Kidney epithelial cell (primary cell): ENCODE data around the gene HOXA2. TPM values are rescaled to one million over a fixed set of nuclear protein-coding genes. Genes with fewer than 3 reads are reported as not detected.

Source experiments
- DNase-seq: peaks from one replicate; pipeline ENCODE4 v3.0.0-alpha.2; 2010; ENCODE audit warnings: low read depth
- H3K27me3 ChIP-seq: 2 replicates; pipeline ENCODE4 v1.6.0; 2011; ENCODE audit warnings: low read length; ENCODE audit not compliant: control insufficient read depth, insufficient read depth
- H3K36me3 ChIP-seq: 2 replicates; pipeline ENCODE4 v1.5.1; 2011; ENCODE audit warnings: low read length; ENCODE audit not compliant: control insufficient read depth, insufficient read depth
- H3K4me3 ChIP-seq: 2 replicates; pipeline ENCODE4 v1.5.1; 2011; ENCODE audit warnings: low read depth, mild to moderate bottlenecking, control low read depth, low read length
- total RNA-seq: library from RNA; depleted of rRNA; stranded (reverse); fragments of >200 nt; gene quantifications from 2 replicates; pipeline ENCODE4 v1.2.3, GENCODE V29; 2015
- TF ChIP-seq, protein P1 (sequence below): IDR thresholded peaks from 2 replicates; pipeline ENCODE4 v1.5.1; 2011; ENCODE audit warnings: mild to moderate bottlenecking, moderate library complexity, low read length, control low read depth, inconsistent platforms; ENCODE audit not compliant: insufficient read depth, poor library complexity, severe bottlenecking

HOXA2 gene
- total RNA-seq, 1 donor from 2014 or later: 1.1 TPM

DNA sequence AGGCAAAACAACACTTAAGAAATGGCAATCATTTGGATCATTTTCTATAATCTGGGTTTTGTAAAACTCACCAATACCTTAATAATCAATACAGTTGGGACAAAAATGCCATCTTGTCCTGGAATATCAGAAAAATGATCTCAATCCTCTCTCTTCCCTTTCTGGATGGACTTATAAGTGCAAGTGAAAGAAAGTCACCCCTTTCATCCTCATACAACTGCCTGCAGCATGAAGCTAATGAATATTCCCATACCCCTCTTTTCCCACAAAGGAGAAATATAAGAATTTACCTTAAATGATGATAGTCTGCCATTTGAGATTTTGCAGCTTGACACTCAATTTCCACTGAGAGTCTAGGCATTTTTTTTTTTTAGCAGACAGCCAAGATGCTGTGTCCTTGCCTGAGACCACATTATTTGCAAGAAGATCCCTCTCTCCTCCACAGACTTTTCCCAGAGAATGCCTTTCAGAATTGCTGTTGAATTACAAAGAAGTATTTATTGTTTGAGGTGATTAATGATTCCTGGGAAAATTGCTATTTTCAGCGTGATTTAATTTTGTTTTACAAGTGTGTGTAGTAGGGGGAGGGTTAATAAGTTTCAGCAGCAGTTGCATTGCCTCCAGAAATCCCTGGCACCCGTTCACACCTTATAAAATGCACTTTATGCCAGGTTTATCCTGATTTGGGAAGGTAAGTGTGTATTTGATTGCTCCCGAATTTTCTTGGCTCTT is 24.3 kb upstream of the HOXA2 start:
- no peak overlapping the region for H3K4me3 ChIP-seq
- H3K36me3 ChIP-seq: peaks cover 1% of the 10 kb centered on the region
- DNase-seq: no peak
- TF ChIP-seq, protein P1, sequence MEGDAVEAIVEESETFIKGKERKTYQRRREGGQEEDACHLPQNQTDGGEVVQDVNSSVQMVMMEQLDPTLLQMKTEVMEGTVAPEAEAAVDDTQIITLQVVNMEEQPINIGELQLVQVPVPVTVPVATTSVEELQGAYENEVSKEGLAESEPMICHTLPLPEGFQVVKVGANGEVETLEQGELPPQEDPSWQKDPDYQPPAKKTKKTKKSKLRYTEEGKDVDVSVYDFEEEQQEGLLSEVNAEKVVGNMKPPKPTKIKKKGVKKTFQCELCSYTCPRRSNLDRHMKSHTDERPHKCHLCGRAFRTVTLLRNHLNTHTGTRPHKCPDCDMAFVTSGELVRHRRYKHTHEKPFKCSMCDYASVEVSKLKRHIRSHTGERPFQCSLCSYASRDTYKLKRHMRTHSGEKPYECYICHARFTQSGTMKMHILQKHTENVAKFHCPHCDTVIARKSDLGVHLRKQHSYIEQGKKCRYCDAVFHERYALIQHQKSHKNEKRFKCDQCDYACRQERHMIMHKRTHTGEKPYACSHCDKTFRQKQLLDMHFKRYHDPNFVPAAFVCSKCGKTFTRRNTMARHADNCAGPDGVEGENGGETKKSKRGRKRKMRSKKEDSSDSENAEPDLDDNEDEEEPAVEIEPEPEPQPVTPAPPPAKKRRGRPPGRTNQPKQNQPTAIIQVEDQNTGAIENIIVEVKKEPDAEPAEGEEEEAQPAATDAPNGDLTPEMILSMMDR: no peak
- no peaks in the 10 kb centered on the region for H3K27me3 ChIP-seq

DNA sequence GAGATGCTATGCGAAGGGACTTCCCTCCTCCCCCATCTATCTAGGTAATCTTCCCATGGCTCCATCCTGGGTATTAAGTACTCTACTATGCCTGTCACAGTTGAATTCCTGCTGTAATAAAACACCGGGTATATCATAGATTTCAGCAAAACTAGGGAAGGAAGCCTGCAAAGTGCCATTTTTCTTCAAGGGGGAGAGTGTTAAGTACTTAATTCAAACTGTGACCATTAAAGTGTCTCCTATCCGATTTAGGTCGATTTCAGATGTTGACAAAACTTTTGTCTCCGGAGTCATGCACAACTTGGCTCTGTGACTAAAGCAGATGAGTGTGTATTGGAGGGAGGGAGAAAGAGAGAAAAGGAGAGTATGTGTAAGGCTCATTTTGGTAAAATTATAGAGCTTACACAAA is 23.5 kb upstream of the HOXA2 start:
- Histone ChIP-seq H3K36me3 (peaks cover 1% of the 10 kb centered on the region), H3K4me3 (no peak overlapping the region), H3K27me3 (no peaks in the 10 kb centered on the region)
- TF ChIP-seq, protein P1: no peak
- DNase-seq: no peak

DNA sequence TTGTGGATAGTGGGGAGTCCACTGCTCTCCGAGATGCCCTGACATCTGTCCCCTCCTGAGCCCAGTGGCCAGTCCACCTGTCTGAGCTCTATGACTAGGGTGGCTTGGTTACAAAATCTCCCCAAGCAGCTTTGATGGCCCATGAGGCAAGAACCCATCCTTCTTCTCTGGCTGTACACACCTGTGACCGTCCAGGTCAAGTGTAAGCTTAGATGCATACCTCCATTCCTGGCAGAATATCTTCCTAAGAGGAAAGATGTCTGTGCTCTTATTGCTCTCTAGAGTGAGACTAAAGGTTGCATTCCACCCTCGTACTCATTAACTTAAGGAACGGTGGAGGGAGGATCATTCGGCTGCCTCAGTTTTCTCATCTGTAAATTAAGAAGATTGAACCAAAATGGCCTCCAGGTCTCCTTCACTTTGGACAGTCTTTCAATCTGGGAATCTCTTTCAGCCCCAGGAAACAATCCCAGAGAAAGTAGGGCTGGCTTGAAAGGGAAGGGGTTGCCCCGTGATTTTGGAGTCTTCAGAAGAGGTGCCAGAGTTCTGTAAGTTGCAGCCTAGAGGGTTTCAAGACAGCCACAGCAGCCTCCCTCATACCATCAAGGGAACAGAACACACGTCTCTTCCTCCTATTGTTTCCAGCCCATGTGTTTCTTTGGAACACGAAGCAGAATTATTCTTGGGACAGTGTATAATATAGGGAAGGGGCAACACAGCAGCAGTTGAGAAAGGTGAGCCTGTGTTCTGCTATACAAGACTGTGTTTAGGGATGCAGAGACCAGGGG is 22.6 kb upstream of the HOXA2 start:
- DNase-seq: no peak
- TF ChIP-seq, protein P1: no peak
- no peaks in the 10 kb centered on the region for H3K27me3 ChIP-seq

DNA sequence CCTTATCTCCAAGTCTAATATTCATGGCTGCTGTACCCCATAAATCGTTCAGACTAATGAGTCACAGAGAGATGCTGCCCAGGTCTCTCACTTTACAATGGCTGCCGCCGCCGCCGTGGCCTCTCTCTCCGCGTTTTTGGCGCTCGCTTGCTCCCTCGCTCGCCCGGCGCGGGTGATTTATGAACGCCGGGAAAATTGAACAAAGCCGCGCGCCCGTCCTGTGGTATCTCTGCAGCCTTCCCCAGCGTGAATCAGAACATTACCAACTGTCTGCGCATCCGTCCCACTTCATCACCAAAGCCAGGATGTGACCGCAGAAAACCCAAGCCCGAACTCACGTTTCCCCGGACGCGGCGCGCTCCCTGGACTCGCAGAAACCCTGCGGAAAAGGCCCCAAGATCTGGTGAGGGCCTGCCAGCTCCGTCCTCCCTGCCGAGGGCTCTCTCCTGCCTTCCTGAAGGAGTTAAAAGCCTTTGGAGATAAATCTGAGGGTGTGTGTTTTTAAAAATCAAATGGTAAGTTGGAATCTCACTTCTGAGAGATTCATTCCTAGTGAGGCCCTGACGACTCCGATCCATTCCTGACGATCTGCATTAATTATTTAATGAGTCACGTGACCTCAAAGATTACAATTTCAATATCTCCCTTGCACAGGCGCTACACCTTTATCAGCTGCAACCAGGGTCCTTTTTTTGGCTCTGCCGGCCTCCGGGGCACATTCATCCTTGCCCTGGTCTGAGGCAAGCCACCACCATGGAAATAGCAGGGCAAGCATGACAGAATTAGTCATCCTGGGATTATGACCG is 21.8 kb upstream of the HOXA2 start:
- TF ChIP-seq, protein P1: no peak
- H3K27me3 ChIP-seq: no peaks in the 10 kb centered on the region
- no peak for DNase-seq
- H3K4me3 ChIP-seq: peak overlapping the region; percentile 59
- H3K36me3 ChIP-seq: peaks cover 1% of the 10 kb centered on the region

More for the DNA sequence above, 22.6 kb upstream of the HOXA2 start:
- H3K36me3 ChIP-seq: peaks cover 1% of the 10 kb centered on the region
- peak overlapping the region; percentile 59 for H3K4me3 ChIP-seq

DNA sequence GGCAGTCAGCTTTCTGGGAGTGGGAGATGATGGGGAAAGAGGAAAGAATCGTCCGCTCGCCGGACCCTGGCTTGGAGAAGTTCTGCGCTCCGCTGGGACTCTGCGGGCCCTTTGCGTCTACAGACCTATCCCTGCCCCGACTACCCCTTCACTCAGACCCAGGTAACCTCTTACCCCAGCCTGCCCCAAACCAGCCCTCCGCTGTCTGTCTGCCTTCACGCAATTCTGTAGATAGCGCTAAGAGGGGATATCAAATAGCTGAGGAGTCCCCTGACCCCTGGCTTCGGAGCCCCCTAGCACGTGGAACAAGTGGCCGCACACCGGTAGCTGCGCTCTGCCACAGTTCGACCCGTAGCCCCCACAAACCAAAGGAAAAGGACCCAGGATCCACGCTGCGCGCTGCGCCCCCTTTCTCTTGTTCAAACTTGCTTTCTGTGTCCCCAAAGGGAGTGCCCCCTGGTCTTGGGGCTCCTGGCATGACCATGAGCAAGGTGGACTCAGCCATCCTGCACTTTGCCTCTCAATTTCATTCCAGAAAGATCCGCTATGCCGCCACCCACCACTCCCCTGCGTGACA is 21.1 kb upstream of the HOXA2 start:
- Histone ChIP-seq H3K4me3 (peak overlapping the region; percentile 59), H3K36me3 (no peaks in the 10 kb centered on the region), H3K27me3 (no peaks in the 10 kb centered on the region)
- TF ChIP-seq, protein P1: no peak
- DNase-seq: no peak
